Lung microvascular endothelial cell (primary cell): ENCODE data around the gene ERVH48-1. TPM values are rescaled to one million over a fixed set of nuclear protein-coding genes. Genes with fewer than 3 reads are reported as not detected.
"Not testable (repeated sequence)": the region's sequence is repeated elsewhere in the genome, so short reads cannot be mapped to it uniquely, and the experiment has no call there.

Experiments used
- DNase-seq, 2 donors: peaks; one replicate each; pipeline versions ENCODE4 v3.0.0 to v3.0.0-alpha.2; 2010; ENCODE audit warnings: low read depth in 2 of 2
- total RNA-seq: library from RNA; depleted of rRNA; stranded (reverse); fragments of >200 nt; gene quantifications from 2 replicates; pipeline ENCODE4 v1.2.1, GENCODE V29; 2014

The ERVH48-1 gene
- total RNA-seq, 1 donor from 2014 or later = not detected

DNA sequence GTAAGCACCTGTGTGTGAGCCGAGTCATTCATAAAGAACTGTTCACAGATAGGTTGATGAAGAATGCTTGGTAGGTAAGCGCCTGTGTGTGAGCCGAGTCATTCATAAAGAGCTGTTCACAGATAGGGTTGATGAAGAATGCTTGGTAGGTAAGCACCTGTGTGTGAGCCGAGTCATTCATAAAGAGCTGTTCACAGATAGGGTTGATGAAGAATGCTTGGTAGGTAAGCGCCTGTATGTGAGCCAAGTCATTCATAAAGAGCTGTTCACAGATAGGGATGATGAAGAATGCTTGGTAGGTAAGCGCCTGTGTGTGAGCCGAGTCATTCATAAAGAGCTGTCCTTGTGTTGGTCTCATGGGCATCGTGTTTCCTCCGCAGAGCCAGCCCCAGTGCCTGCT lies 16.9 kb downstream of the ERVH48-1 start:
- not testable (repeated sequence) for DNase-seq

DNA sequence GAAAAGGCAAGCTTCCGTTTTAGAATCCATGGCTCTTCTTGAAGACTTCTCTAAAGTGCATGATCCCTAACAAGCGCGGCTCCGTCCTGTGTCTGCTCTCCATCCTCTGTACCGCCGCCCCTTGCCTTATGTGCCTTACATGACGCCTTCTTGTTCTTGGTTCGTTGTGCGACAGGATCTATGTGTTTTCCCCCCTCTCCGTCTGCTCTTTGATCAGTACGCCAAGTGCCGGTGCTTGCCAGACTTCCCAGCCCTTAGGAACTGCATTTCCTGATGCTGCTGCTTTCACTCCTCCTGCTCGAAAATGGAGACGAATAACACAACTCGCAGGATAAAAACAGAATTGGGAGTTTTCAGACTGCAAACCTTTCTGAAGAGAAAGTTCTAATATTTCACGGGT lies 19.2 kb downstream of the ERVH48-1 start:
- no peak for DNase-seq

DNA sequence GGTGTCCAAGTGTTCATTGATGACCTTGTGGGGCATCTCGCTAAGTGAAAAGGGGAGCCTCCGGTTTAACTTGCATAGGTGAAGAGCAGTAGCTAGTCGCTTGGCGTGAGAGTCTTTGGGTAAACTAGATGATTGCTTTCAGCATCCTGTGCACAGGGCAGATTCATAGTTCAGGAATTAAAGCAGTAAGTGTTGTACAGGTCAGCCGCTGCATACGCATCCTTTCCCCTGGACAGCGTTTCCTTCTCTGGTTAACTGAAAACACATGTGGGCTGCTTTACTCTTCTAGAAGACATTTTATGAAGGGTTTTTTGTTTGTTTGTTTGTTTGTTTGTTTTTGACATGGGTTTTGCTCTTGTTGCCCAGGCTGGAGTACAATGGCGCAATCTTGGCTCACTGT lies 20.2 kb downstream of the ERVH48-1 start:
- DNase-seq = no peak

DNA sequence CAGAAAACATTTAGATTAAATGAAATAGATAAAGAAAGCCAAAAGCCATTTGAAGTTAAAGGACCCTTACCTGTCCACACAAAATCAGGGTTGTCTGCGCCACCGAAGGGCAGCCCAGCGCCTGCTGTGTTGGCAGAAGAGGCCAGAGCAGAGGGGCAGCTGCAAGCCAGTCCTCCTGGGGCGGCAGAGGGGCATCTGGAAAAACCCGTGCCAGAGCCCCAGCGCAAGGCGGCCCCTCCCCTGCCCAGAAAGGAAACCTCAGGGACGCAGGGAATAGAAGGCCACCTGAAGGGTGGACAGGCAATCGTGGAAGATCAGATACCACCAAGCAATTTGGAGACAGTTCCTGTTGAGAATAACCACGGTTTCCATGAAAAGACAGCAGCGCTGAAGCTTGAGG lies 21.6 kb downstream of the ERVH48-1 start:
- DNase-seq = no peak

DNA sequence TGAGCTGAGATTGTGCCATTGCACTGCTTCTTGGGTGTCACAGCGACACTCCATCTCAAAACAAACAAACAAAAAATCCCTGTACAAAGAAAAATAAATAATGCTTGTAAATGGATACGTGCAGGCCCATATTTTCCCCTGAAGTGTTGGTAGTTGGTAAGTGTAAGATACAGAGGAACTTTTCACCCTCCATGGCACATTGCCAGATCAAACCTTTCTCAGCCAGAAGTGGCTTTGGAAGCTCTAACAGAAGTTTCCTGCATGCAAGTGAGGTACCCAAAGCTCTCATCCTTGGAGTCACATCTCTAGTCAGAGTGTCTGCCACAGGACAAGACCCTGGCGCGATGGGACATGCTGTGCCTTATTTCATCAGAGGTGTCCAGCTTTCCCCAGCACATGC lies 25.0 kb downstream of the ERVH48-1 start:
- DNase-seq = no peak

DNA sequence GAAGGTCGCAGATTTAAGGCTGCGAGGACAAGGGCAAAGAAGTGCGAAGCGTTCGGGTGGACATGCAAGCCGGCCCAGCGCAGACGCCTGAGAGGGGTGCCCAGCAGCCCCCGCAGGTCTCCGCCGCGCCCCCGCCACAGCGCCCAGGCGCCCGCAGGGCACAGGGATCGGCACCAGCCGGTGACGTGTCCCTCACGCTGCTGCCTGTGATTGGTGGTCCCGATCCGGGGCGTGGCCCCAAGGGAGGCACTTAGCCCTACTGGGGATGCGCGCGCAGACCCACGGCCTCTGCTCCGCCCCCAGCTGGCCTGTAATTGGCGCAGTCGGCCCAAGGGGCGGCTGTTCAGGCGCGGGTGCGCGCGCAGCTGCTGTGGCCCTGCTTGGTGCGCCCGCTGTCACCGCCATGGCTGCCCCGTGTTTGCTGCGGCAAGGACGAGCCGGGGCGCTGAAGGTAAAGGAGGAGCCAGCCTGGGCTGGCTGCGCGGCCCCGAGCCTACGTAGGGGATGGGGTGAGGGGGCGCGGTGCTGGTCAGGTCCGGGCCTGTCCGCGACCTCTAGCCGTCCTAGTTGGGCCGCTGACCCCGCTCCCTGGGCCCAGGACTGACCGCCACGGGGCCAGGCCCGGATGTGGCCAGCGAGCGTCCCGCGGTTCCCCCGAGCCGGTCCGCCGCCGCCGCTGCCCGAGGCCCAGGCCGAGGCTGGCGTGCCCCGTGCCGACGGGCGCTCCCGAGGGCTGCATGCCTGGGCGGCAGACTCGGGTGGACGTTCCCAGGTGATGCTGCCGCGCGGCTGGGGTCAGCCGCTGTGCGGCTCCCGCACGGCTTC lies 32.3 kb downstream of the ERVH48-1 start, which contains the start of gene NDUFV3:
Gene NDUFV3 (plus strand): TSS at position 379 of the 825 bp plus-strand sequence. CDS start 25 bp downstream, at position 404.
- DNase-seq = peak; percentile 99

DNA sequence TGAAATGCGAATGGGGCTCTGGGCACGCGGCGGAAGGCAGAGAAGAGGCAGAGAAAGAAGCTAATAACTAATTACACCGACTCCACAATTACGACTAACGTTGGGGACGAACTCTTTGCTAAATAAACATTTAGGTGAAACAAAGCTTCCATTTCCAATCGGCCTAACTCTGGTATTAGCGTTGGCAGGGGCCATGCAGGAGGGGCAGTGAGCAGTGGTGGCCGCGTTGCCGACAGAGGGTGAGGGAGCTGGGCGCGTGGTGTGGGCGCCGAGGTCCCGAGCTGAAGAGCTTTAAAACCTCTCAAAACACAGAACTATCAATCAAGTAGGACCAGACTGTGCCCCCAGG lies 32.9 kb downstream of the ERVH48-1 start:
- DNase-seq = no peak

DNA sequence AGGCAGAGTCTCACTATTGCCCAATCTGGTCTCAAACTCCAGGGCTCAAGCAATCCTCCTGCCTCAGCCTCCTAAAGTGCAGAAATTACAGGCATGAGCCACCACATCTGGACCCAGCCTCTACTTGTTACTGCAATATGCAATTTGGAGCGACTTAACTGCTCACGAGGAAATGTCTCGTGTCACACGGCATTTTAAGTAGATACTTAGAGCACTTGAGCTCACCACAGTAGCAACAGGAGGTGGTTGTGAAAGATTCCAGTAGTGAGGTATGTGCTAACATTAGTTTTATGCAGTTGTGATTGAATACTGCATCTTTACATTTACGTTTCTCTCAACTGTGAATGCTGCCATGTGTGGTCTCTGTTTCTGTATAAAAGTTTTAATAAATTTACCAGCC lies 38.1 kb downstream of the ERVH48-1 start:
- no peak for DNase-seq

DNA sequence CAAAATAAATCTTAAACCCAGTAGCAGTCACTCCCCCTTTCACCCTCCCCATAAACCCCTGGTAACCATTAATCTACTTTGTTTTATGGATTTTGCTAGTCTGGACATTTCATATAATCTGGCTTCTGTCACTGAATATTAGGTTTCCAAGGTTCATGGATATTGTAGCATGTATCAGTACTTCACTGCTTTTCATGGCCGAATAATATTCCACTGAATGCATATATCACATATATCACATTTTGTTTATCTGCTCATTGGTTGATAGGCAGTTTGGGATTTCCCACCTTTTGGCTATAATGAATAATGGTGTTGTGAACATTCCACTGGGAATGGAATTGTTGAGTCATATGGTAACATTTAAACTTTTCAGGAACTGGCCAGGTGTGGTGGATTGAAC lies 41.5 kb downstream of the ERVH48-1 start:
- DNase-seq = no peak

DNA sequence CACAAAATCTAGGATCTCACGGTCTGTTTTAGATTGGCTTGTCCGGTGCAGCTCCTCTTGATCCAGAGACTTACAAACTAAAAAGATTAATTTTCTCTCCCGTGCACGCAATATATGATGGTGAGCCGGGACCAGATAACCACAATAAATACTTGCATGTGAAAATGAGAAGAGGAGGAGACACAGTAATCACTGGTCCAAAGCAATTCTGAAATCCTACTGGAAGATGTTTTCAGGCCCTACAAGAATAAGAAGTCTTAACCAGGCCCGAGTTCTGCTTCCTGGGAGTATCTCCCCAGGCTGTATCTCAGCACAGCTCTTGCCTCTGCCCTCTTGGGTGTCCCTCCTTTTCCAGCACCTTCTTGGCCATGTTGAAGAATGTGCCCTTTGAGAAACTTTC lies 45.1 kb downstream of the ERVH48-1 start:
- DNase-seq = no peak

DNA sequence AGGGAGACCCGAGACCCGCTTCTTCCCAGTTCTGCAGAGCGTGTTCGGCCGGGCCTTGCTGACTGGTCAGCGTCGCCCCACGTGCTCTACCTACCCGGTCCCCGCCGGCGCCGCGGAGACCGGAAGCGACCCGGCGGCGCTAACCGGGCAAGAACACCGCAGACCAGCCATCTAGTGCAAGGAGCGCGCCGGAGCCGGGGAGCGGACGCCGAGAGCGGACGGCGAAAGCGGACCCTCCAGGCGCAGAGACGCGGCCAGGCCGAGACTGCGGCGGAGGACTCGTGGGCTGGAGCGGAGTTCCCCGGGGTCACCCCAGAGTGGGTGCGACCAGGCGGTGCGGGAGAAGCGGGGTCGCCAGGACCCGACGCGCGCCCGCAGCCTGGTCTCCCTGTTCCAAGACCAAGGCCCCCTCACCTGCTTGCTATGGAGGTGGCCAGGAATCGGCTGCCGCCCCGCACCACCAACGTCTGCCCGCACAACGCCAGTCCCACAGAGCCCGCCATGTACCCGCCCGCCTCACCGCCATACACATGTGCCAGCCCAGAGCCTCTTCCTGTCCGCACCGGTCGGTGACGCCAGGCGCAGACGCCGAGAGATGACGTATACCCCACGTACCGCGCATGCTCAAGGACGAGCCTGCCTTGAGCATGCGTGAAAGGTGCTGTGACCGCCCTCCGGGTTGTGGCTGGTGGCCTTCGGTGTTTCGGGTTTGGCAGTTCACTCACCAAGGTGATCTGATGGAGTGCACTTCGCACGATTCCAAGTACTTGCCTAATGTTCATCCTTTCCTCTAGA lies 46.2 kb downstream of the ERVH48-1 start, which contains the start of gene WDR4:
Gene WDR4 (minus strand): TSS at position 547 of the 795 bp plus-strand sequence. CDS start 44 bp downstream, at position 503.
- DNase-seq = peak; percentile 98 to 99

DNA sequence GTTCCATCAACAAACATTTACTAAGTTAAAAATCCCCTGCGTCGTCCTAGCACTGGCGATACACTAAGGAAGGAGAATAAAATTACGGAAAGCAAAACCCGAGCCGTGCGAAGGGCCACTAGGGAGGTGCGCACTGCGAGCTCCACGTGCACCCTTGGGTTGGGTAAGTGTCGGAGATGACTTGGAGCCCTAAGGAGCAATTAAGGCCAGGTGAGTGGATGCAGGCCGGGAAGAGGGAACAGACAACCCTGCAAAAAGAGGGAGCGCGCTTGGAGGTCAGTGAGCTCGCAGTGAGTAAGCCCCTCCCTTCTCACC lies 46.8 kb downstream of the ERVH48-1 start:
- DNase-seq = no peak

DNA sequence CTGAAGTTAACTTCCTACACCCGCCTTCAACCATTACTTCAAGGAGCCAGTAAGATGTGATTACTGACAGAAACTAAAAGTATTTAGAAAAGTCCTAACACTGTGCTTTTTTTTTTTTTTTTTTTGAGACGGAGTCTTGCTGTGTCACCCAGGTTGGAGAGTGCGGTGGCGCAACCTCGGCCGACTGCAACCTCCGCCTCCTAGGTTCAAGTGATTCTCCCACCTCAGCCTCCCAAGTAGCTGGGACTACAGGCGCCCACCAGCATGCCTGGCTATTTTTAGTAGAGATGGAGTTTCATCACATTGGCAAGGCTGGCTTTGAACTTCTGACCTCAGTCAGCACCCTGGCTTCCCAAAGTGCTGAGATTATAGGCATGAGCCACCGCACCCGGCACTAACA lies 49.6 kb downstream of the ERVH48-1 start:
- not testable (repeated sequence) for DNase-seq

DNA sequence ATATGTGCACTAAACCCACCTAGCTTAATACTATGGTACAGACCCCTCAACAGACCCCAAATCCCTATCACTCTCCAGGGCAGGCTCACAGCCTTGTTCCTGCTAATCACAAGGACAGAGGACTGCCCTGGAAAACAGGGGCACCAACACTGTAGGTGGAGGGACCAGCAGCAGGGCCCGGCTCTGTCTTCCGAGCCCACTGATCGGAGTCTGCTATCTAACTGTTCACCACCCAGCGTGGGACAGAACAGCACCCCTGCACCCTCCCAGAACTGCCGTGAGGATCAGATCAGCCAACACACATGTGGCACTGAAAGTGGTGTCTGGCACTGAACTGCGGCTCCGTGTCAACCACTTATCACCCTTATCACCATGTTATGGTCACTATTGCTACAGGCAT lies 52.3 kb downstream of the ERVH48-1 start:
- DNase-seq = no peak

DNA sequence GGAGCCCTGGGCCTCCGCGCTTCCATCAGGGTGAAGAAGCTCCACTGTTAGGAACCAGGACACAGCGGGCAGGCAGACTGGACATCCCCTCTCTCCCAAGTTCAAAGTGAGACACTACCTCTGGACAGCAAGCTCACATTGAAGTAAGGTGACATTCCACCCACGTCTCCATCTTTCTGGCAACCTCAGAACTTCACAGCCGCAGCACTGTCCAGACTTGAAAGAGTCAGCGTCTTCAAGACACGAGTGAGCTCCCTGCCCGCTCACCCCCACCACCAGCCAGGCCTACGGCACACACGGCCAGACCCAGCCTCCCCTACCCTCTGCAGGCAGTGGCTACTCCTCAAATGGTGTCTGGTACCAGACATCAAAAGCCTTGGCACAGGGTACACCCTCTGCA lies 57.2 kb downstream of the ERVH48-1 start:
- DNase-seq = no peak

Other genes starting within 250 kb of the ERVH48-1 start
- 5.0 and 8.5 TPM in 2 replicates for gene WDR4, start 46.1 kb downstream of the ERVH48-1 start, total RNA-seq
- 14.6 and 28.8 TPM in 2 replicates for gene NDUFV3, start 32.3 kb downstream of the ERVH48-1 start, total RNA-seq
- 4.6 and 8.9 TPM in 2 replicates for gene PKNOX1, start 48.9 kb upstream of the ERVH48-1 start, total RNA-seq
- 2.4 and 30.4 TPM in 2 replicates for gene CBS, start 150.2 kb upstream of the ERVH48-1 start, total RNA-seq
- gene U2AF1, start 181.9 kb upstream of the ERVH48-1 start, total RNA-seq = 15.9 and 16.7 TPM in 2 replicates
- gene CRYAA, start 243.4 kb upstream of the ERVH48-1 start, total RNA-seq = not detected in 2 replicates